Spleen (tissue), 7 donors: ENCODE measurements around the gene GNAZ.

ENCODE experiments used
- CTCF ChIP-seq, 11 experiments: fragments of 200-600 bp in 7 of 11; fragments of 450-650 bp in 4 of 11; sonication (generic) in 4 of 11; IDR thresholded peaks in 8 of 11; conservative IDR thresholded peaks in 3 of 11; 1 replicate in 7 of 11; 2 replicates in 4 of 11; pipeline versions ENCODE4 v1.4.0 to v1.8.0; 2016 to 2021; ENCODE audit warnings: antibody characterized with exemption in 11 of 11, inconsistent platforms in 4 of 11, mild to moderate bottlenecking in 1 of 11
- POLR2A ChIP-seq, 3 donors: fragments of 450-650 bp; IDR thresholded peaks; one replicate each; pipeline ENCODE4 v1.5.1; 2017; ENCODE audit warnings: antibody characterized with exemption in 3 of 3, mild to moderate bottlenecking in 1 of 3
- donor health status: DM: no; HTN: no; CAD: no; lungs with moderate emphysema.
- donor health status: DM: no; HTN: no; CAD: no.
- donor health status: DM: no; HTN: no; CAD: no.

DNA sequence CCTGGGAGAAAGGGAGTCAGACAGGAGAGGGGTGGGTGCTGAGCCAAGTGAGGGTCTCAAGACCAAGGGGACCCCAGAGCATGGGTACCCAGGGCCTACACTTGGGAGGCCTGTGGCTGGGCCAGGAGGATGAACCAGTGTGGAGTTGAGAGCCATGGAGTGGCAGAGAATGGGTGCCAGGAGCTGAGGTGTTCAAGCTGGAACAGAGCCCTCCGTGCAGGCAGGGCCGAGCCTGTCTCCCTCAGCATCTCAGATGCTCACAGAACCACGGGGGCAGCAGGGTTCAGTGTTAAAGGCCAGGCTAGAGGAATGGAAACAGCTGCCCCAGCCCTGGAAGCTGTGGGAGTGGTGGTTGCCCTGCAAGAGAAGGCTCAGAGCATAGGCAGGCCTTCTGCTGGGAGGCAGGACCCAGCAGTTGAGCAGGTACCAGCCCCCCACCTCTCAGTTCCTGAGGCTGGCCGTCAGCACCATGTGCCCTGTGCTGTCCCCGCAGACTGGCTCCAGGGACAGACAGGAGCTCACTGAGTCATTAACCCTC lies 39.2 kb downstream of the GNAZ start:
- TF ChIP-seq CTCF (IDR thresholded peaks at IDR 0.05 in 8 of 11, conservative IDR thresholded peaks at IDR 0.05 in 3 of 11) = no peak
- TF ChIP-seq POLR2A (IDR thresholded peaks at IDR 0.05) = no peak
